Neural cell (in vitro differentiated cells): ENCODE results near the gene PRR14.

Experiments used
- RAD21 ChIP-seq: fragments of 450-650 bp; conservative IDR thresholded peaks from 2 replicates; pipeline ENCODE4 v1.6.1; 2014; ENCODE audit warnings: antibody characterized with exemption, mild to moderate bottlenecking, moderate library complexity
- SMC3 ChIP-seq: fragments of 450-650 bp; conservative IDR thresholded peaks from 2 replicates; pipeline ENCODE4 v1.6.1; 2014; ENCODE audit warnings: antibody characterized with exemption, mild to moderate bottlenecking, moderate library complexity; ENCODE audit not compliant: poor library complexity
- TAF1 ChIP-seq: IDR thresholded peaks from 2 replicates; pipeline ENCODE4 v1.6.1; 2012; ENCODE audit warnings: low read depth
- TF ChIP-seq, protein P1 (sequence below): fragments of 450-650 bp; IDR thresholded peaks from 2 replicates; pipeline ENCODE4 v1.5.1; 2014; ENCODE audit warnings: antibody characterized with exemption, mild to moderate bottlenecking, moderate library complexity; ENCODE audit not compliant: poor library complexity, severe bottlenecking

DNA sequence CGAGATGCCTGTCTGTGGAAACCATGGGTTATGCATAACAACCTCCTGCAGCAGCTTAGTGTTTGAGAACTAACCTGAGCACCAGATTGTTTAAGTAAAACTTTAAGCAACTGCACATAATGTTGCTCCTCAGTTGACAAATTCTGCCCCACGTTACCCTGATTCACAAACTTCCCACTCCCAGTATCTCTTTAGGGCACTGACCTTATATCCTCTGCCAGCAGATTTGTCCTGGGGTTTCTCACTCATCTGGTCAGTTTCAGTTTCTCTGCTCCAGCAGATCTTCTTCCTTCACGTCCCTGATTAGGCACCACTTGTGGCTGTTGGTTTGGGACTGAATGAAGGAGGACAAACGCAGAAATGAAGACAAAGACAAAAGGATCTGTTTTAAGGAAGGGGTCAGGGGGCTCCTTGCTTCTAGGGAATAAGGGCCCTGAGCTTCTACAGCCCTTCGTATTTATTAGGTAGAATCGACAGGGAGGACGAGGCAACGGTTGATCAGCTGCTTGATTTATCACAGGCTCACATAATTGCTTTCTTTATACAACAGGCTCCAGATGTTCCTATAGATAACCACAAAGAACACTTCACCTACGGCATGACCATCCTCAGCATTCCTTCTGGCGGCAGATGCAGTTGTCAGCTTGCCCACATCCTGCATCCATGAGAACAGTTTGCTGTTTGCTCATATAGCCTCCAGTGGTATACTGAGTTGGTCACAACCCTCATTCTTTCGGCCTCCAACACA is 27.1 kb upstream of the PRR14 start:
- TF ChIP-seq, protein P1, sequence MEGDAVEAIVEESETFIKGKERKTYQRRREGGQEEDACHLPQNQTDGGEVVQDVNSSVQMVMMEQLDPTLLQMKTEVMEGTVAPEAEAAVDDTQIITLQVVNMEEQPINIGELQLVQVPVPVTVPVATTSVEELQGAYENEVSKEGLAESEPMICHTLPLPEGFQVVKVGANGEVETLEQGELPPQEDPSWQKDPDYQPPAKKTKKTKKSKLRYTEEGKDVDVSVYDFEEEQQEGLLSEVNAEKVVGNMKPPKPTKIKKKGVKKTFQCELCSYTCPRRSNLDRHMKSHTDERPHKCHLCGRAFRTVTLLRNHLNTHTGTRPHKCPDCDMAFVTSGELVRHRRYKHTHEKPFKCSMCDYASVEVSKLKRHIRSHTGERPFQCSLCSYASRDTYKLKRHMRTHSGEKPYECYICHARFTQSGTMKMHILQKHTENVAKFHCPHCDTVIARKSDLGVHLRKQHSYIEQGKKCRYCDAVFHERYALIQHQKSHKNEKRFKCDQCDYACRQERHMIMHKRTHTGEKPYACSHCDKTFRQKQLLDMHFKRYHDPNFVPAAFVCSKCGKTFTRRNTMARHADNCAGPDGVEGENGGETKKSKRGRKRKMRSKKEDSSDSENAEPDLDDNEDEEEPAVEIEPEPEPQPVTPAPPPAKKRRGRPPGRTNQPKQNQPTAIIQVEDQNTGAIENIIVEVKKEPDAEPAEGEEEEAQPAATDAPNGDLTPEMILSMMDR = no peak
- TF ChIP-seq RAD21 (no peak), SMC3 (no peak), TAF1 (no peak)
